HG02840 (cell line): ENCODE data around the gene ZNF532.

Experiments used
- ATAC-seq: cut with Tn5 transposase; IDR thresholded peaks from one replicate; pipeline ENCODE4 v1.9.1; 2021; ENCODE audit warnings: mild to moderate bottlenecking, moderate library complexity, moderate number of reproducible peaks; ENCODE audit not compliant: unreplicated experiment, low FRiP score

ZNF532 gene

GRCh38 chr18:58966005-58966677 is 101.5 kb downstream of the ZNF532 start:
- ATAC-seq, result no peak

- ATAC-seq, result no peak
These were observed 102.0 kb downstream of the ZNF532 start for GRCh38 chr18:58966704-58967103.

- ATAC-seq, result no peak
These were observed 103.1 kb downstream of the ZNF532 start for GRCh38 chr18:58967751-58968254.

GRCh38 chr18:58970943-58971790 is 106.5 kb downstream of the ZNF532 start:
- ATAC-seq, result peak; percentile 84

- no peak for ATAC-seq
These were observed 110.6 kb downstream of the ZNF532 start for GRCh38 chr18:58975296-58975695.

- ATAC-seq, result no peak
These were observed 111.1 kb downstream of the ZNF532 start for GRCh38 chr18:58975781-58976180.

GRCh38 chr18:58977223-58977622 is 112.5 kb downstream of the ZNF532 start:
- no peak for ATAC-seq

- no peak for ATAC-seq
These were observed 113.1 kb downstream of the ZNF532 start for GRCh38 chr18:58977801-58978200.

- no peak for ATAC-seq
These were observed 114.2 kb downstream of the ZNF532 start for GRCh38 chr18:58978916-58979315.

- no peak for ATAC-seq
These were observed 114.9 kb downstream of the ZNF532 start for GRCh38 chr18:58979615-58980014.

- no peak for ATAC-seq
These were observed 116.3 kb downstream of the ZNF532 start for GRCh38 chr18:58980991-58981390.

- ATAC-seq, result no peak
These were observed 118.8 kb downstream of the ZNF532 start for GRCh38 chr18:58983260-58984155.

- ATAC-seq, result no peak
These were observed 123.9 kb downstream of the ZNF532 start for GRCh38 chr18:58988600-58988999.

- no peak for ATAC-seq
These were observed 124.6 kb downstream of the ZNF532 start for GRCh38 chr18:58989184-58989759.

GRCh38 chr18:58990720-58991119 is 126.0 kb downstream of the ZNF532 start:
- no peak for ATAC-seq

GRCh38 chr18:58991167-58991798 is 126.6 kb downstream of the ZNF532 start:
- ATAC-seq, result no peak

GRCh38 chr18:58992301-58993231 is 127.9 kb downstream of the ZNF532 start:
- ATAC-seq, result no peak

GRCh38 chr18:58993260-58993659 is 128.6 kb downstream of the ZNF532 start:
- ATAC-seq, result no peak

GRCh38 chr18:58995663-58996062 is 131.0 kb downstream of the ZNF532 start:
- ATAC-seq, result no peak
